Mucosa of descending colon (tissue), 3 donors: Measurements from ENCODE around the gene CHM. TPM values are rescaled to one million over a fixed set of nuclear protein-coding genes. Genes with fewer than 3 reads are reported as not detected.

Experiments used
- ATAC-seq: fragments of 200-7000 bp; cut with Tn5 transposase; one replicate; pipeline ENCODE4 v1.9.1; 2020; ENCODE audit warnings: mild to moderate bottlenecking, moderate library complexity
- DNase-seq, 3 donors: peaks; one replicate each; pipeline ENCODE4 v3.0.0-alpha.2; 2020
- H3K36me3 ChIP-seq: fragments of 200-600 bp; one replicate; pipeline ENCODE4 v1.8.0; 2021; ENCODE audit warnings: low read depth, mild to moderate bottlenecking
- H3K4me1 ChIP-seq: fragments of 200-600 bp; one replicate; pipeline ENCODE4 v1.8.0; 2021; ENCODE audit warnings: low read depth, mild to moderate bottlenecking
- H3K4me3 ChIP-seq: fragments of 200-600 bp; one replicate; pipeline ENCODE4 v1.8.0; 2021; ENCODE audit warnings: mild to moderate bottlenecking
- H3K9me3 ChIP-seq: fragments of 200-600 bp; one replicate; pipeline ENCODE4 v1.8.0; 2021; ENCODE audit warnings: mild to moderate bottlenecking
- intact Hi-C, 2 donors: fragments of 100-400 bp; cut with DNase I in 1 of 2; cut with micrococcal nuclease in 1 of 2; formaldehyde crosslinking; loops; one replicate each; pipeline versions ENCODE4 v1.11.0 to v1.11.1; 2022; cut with DNase I, micrococcal nuclease
- total RNA-seq, 3 donors: library from RNA; stranded (reverse); fragmentation: NEBNext Ultra II Directional in 2 of 3; extraction: Animal tissue kit (Norgen Biotek cat#: 25700) in 2 of 3; gene quantifications; one replicate each; pipeline versions ENCODE4 v1.2.1 to v1.2.4, GENCODE V29; 2021 to 2023
- TF ChIP-seq, protein P1 (sequence below): fragments of 200-600 bp; IDR thresholded peaks from one replicate; pipeline ENCODE4 v1.8.0; 2022; ENCODE audit warnings: antibody characterized with exemption, mild to moderate bottlenecking
- donor health status: DM: no; HTN: no; CAD: no; lungs with moderate emphysema.
- donor health status: DM: no; HTN: no; CAD: no.
- donor health status: DM: no; HTN: yes; CAD: no.

Gene CHM
- total RNA-seq, 3 donors from 2014 or later, result 16.6 to 21.0 (median 16.9) TPM

- Histone ChIP-seq H3K4me3 (no peak overlapping the region), H3K4me1 (no peaks in the 10 kb centered on the region), H3K36me3 (no peaks in the 10 kb centered on the region), H3K9me3 (no peaks in the 10 kb centered on the region)
- TF ChIP-seq, protein P1, sequence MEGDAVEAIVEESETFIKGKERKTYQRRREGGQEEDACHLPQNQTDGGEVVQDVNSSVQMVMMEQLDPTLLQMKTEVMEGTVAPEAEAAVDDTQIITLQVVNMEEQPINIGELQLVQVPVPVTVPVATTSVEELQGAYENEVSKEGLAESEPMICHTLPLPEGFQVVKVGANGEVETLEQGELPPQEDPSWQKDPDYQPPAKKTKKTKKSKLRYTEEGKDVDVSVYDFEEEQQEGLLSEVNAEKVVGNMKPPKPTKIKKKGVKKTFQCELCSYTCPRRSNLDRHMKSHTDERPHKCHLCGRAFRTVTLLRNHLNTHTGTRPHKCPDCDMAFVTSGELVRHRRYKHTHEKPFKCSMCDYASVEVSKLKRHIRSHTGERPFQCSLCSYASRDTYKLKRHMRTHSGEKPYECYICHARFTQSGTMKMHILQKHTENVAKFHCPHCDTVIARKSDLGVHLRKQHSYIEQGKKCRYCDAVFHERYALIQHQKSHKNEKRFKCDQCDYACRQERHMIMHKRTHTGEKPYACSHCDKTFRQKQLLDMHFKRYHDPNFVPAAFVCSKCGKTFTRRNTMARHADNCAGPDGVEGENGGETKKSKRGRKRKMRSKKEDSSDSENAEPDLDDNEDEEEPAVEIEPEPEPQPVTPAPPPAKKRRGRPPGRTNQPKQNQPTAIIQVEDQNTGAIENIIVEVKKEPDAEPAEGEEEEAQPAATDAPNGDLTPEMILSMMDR, result no peak
- intact Hi-C loops, result no loop called here
- no peak for ATAC-seq
- DNase-seq, result no peak
These were observed 550 bp upstream of the CHM start for GRCh38 chrX:86047936-86048280.

DNA sequence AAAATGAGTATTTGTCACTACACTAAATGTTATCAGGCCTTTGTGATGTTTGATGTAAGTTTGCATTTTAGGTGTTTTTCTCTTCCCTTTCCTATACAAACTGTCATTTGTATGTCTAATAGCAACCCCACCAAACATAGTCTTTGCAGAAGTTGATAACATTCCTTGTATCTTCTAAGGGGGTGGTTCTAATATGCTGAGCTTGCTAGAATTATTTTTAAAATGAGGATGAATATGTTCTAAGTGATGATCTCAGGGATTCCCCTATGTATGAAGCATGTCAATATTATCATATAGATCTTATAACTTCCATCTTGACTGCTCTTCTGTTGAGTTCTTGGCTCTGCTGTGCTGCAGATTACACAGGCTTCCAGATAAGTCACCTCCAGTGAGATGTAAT, 3.1 kb downstream of the CHM start:
- Histone ChIP-seq H3K9me3 (no peaks in the 10 kb centered on the region), H3K36me3 (no peaks in the 10 kb centered on the region), H3K4me1 (no peaks in the 10 kb centered on the region), H3K4me3 (no peak overlapping the region)
- DNase-seq (no peak), ATAC-seq (no peak)
- TF ChIP-seq, protein P1, result no peak
- intact Hi-C loops, result no loop called here

DNA sequence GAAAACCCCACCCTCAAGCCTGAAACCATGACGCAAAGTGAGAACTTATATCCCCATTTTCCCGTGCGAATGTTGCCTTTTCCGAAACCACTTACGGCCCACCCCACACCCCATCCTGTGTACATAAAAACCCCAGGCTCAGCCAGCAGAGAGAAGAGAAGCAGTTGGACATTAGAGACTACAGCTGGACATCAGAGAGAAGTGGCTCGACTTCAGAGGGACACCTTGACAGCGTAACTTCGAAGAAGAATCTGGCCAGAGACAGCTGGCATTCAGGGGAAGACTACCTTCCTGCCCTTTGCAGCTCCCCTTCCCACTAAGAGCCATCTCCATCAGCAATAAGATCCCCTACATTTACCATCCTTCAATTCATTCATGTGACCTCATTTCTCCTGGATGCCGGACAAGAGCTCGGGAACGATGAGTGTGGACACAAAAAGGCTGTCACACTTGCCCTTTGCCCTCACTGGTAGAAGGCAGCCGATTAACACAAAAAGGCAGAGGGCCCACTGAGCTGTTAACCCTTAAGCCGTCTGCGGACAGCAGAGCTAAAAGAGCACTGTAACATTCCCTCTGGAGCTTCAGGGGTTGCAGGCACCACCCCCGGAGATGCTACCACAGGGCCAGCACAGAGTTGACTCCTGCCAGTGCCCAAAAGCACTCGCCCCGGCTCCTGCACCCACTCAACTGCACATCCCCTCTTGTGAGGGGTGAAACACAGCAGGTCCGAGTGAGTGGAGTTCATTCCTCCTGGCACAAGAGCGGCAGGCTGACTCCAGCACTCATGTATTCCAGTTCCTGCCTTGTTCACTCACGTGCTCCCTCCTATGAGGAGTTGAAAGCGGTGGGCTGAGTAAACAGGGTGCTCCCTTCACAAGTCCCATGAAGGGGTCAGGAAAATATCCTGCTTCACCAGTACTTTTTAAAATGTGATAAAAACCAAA, 7.5 kb downstream of the CHM start:
- ATAC-seq (no peak), DNase-seq (no peak)
- Histone ChIP-seq H3K4me1 (no peaks in the 10 kb centered on the region), H3K36me3 (no peaks in the 10 kb centered on the region), H3K9me3 (no peaks in the 10 kb centered on the region), H3K4me3 (no peak overlapping the region)
- intact Hi-C loops, result no loop called here
- TF ChIP-seq, protein P1, result no peak

DNA sequence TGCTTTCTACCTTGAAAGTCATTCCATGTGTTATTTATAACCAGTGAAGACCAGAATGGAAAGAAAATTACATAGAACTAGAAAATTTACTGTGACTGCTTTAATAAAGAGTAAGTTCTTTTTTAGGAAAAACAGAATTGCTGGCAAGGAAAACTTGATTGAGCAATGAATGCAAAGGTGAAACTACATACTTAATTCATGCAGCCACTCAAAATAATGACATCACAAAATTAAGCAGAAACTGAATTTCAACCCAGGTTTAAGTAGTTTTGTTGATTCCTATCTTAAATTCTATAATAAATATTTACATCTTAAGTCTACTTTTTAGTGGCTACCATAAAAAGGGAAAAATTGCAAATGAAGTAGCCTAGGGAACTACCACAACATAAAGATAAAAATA, 14.0 kb downstream of the CHM start:
- TF ChIP-seq, protein P1, result no peak
- DNase-seq, result no peak
- Histone ChIP-seq H3K36me3 (no peaks in the 10 kb centered on the region), H3K4me1 (no peaks in the 10 kb centered on the region), H3K9me3 (no peaks in the 10 kb centered on the region), H3K4me3 (no peak overlapping the region)
- no peak for ATAC-seq
- intact Hi-C loops, result no loop called here

- Histone ChIP-seq H3K9me3 (no peaks in the 10 kb centered on the region), H3K4me1 (no peaks in the 10 kb centered on the region), H3K4me3 (no peak overlapping the region), H3K36me3 (no peaks in the 10 kb centered on the region)
- intact Hi-C loops, result no loop called here
- DNase-seq (no peak), ATAC-seq (no peak)
- TF ChIP-seq, protein P1, result no peak
These were observed 18.7 kb downstream of the CHM start for GRCh38 chrX:86028681-86029080.
